Hepatocyte (in vitro differentiated cells): ENCODE measurements around the gene MYO3B.

Experiments used
- CTCF ChIP-seq: fragments of 200-600 bp; sonication (generic); IDR thresholded peaks from 2 replicates; pipeline ENCODE4 v1.5.1; 2016; ENCODE audit warnings: antibody characterized with exemption, mild to moderate bottlenecking; ENCODE audit not compliant: poor library complexity
- EZH2 ChIP-seq: fragments of 200-600 bp; sonication (generic); IDR thresholded peaks from 2 replicates; pipeline ENCODE4 v1.6.1; 2016; ENCODE audit warnings: antibody characterized with exemption, mild to moderate bottlenecking, borderline replicate concordance
- EZH2phosphoT487 ChIP-seq: fragments of 200-600 bp; sonication (generic); IDR thresholded peaks from one replicate; pipeline ENCODE4 v1.6.1; 2018; ENCODE audit warnings: antibody characterized with exemption, mild to moderate bottlenecking, low read depth, moderate library complexity; ENCODE audit not compliant: unreplicated experiment, severe bottlenecking

GRCh38 chr2:170500770-170501169 lies 322.8 kb downstream of the MYO3B start:
- TF ChIP-seq EZH2phosphoT487 (no peak), CTCF (no peak), EZH2 (no peak)
